ENCODE results near the gene GABRG3. TPM values are rescaled to one million over a fixed set of nuclear protein-coding genes. Genes with fewer than 3 reads are reported as not detected.

The GABRG3 gene
- total and polyA plus RNA-seq, 10 of the 15 experiments (the other 5 are each of a cell fraction or from before 2014, with no cell fraction given): 0.15 TPM; not detected in 9

GRCh38 chr15:27088584-27089232, 117.7 kb downstream of the GABRG3 start:
- DNase-seq (ENCODE audit: low read depth, low spot score) (no peak), FAIRE-seq (no peak), ATAC-seq (no peak)
- H2AFZ ChIP-seq (ENCODE audit: control insufficient read depth, low read depth, low read length): no peak overlapping the region
- ChIA-PET RAD21 (ENCODE audit: unreplicated experiment) (no interaction called here), CTCF (no interaction called here), SMC1A (ENCODE audit: uncharacterized antibody, unreplicated experiment) (no interaction called here), POLR2A (no interaction called here)
- no peaks in the 10 kb centered on the region for H4K20me1 ChIP-seq (ENCODE audit: control insufficient read depth, insufficient read depth)
- no peak overlapping the region for H3K4me3 ChIP-seq
- no peaks in the 10 kb centered on the region; the same call in 2 of the 3 replicates for H3K9me3 ChIP-seq (replicated peaks; ENCODE audit: control insufficient read depth, insufficient read depth, low read length)
- BruUV-seq (replicated peaks): no TSS peak
- intact Hi-C loops (cut with micrococcal nuclease; ENCODE audit: unreplicated experiment): no loop called here
- 38% methylated on average over 20 of the region's 21 CpGs for WGBS (ENCODE audit: insufficient coverage, insufficient replicate concordance, low lambda C conversion rate, missing lambda C conversion rate)
- H3K36me3 ChIP-seq (ENCODE audit: control insufficient read depth in 2 of 2, insufficient read depth in 2 of 2, low read length in 1 of 2): no peaks in the 10 kb centered on the region; a peak in 1 of 4 replicates
- H3K4me2 ChIP-seq (ENCODE audit: control insufficient read depth, insufficient read depth): no peak overlapping the region
- H3K79me2 ChIP-seq (ENCODE audit: control insufficient read depth, insufficient read depth, low read length): no peaks in the 10 kb centered on the region
- TF ChIP-seq POLR2AphosphoS5 (IDR thresholded peaks at IDR 0.05; ENCODE audit: low read length): no peak
- TF ChIP-seq RCOR1 (conservative IDR thresholded peaks at IDR 0.05; ENCODE audit: low read depth, low read length): no peak
- no peak for TF ChIP-seq SUPT20H (IDR thresholded peaks at IDR 0.05; ENCODE audit: borderline replicate concordance, control insufficient read depth, low read depth, low read length)
- TF ChIP-seq BACH1 (IDR thresholded peaks at IDR 0.05; ENCODE audit: borderline replicate concordance): no peak
- TF ChIP-seq STAT3 (IDR thresholded peaks at IDR 0.05; ENCODE audit: low read depth, low read length): no peak
- TF ChIP-seq HDAC6 (IDR thresholded peaks at IDR 0.05; ENCODE audit: unreplicated experiment): no peak
- TF ChIP-seq RFX5 (IDR thresholded peaks at IDR 0.05; ENCODE audit: low read depth, low read length): no peak
- no peak for TF ChIP-seq TBL1XR1 (IDR thresholded peaks at IDR 0.05; ENCODE audit: low read depth, low read length)
- no peak for TF ChIP-seq POU2F2 (IDR thresholded peaks at IDR 0.05; ENCODE audit: borderline replicate concordance, low read depth, low read length)
- TF ChIP-seq IRF3 (IDR thresholded peaks at IDR 0.05): no peak
- no peak for TF ChIP-seq BHLHE40 (IDR thresholded peaks at IDR 0.05; ENCODE audit: borderline replicate concordance in 1 of 2, low read depth in 2 of 2, low read length in 1 of 2)
- no peak for TF ChIP-seq BMI1 (IDR thresholded peaks at IDR 0.05; ENCODE audit: borderline replicate concordance)
- no peak for TF ChIP-seq PML (IDR thresholded peaks at IDR 0.05; ENCODE audit: low read length)
- TF ChIP-seq NFYB (IDR thresholded peaks at IDR 0.05; ENCODE audit: insufficient read depth, low read depth, low read length): no peak
- H3K4me1 ChIP-seq (ENCODE audit: control insufficient read depth, insufficient read depth, low read length): no peaks in the 10 kb centered on the region
- no peak overlapping the region for H3K27ac ChIP-seq (ENCODE audit: control insufficient read depth, insufficient read depth)
- H3K9ac ChIP-seq (ENCODE audit: control insufficient read depth, insufficient read depth, low read length): no peak overlapping the region
- H3K27me3 ChIP-seq (replicated peaks in 1 of 2; ENCODE audit: control insufficient read depth in 2 of 2, insufficient read depth in 2 of 2, low read length in 1 of 2): no peaks in the 10 kb centered on the region
- in situ Hi-C loops (cut with MboI): no loop called here
